Body of pancreas (tissue), 4 donors: ENCODE measurements around the gene APOB. TPM values are rescaled to one million over a fixed set of nuclear protein-coding genes. Genes with fewer than 3 reads are reported as not detected.

ENCODE experiments used
- ATAC-seq: fragments of 150-250 bp; one replicate; pipeline ENCODE4 v1.9.1; 2016
- DNase-seq, 4 donors: peaks; one replicate each; pipeline ENCODE4 v3.0.0-alpha.2; 2019
- H3K27ac ChIP-seq, 4 donors: fragments of 200-600 bp; sonication (generic); 1 replicate in 3 of 4; 2 replicates in 1 of 4; pipeline versions ENCODE4 v1.5.1 to v1.6.1; 2016 to 2019; ENCODE audit warnings: mild to moderate bottlenecking in 1 of 4, mixed read lengths in 1 of 4, moderate library complexity in 1 of 4
- H3K27me3 ChIP-seq, 2 donors: fragments of 200-600 bp; sonication (generic); one replicate each; pipeline ENCODE4 v1.6.0; 2016; ENCODE audit warnings: mild to moderate bottlenecking in 1 of 2
- H3K36me3 ChIP-seq, 2 donors: fragments of 200-600 bp; sonication (generic); replicated peaks in 1 of 2; 2 replicates each; pipeline ENCODE4 v1.5.1; 2016; ENCODE audit warnings: low read depth in 2 of 2; ENCODE audit not compliant: insufficient read depth in 1 of 2
- H3K4me1 ChIP-seq: fragments of 200-600 bp; sonication (generic); one replicate; pipeline ENCODE4 v1.6.0; 2016
- H3K4me3 ChIP-seq, 2 donors: fragments of 200-600 bp; sonication (generic); 1 replicate in 1 of 2; 2 replicates in 1 of 2; pipeline ENCODE4 v1.5.1; 2016 to 2019
- H3K9me3 ChIP-seq, 3 donors: fragments of 200-600 bp; sonication (generic); 1 replicate in 2 of 3; 2 replicates in 1 of 3; pipeline ENCODE4 v1.5.1; 2016
- CTCF ChIP-seq, 7 experiments: fragments of 450-650 bp in 4 of 7; fragments of 200-600 bp in 3 of 7; sonication (generic) in 3 of 7; IDR thresholded peaks; one replicate each; pipeline ENCODE4 v1.5.1; 2016 to 2019; ENCODE audit warnings: antibody characterized with exemption in 7 of 7
- POLR2A ChIP-seq, 3 donors: fragments of 450-650 bp; IDR thresholded peaks; one replicate each; pipeline ENCODE4 v1.6.1; 2016; ENCODE audit warnings: antibody characterized with exemption in 3 of 3, mild to moderate bottlenecking in 2 of 3
- WGBS, 2 donors: methylation state at CpG; one replicate each; pipeline ENCODE4 v1.1.5; 2017; 5-methylcytosine and 5-hydroxymethylcytosine counted together
- intact Hi-C: fragments of 100-400 bp; cut with DNase I; formaldehyde crosslinking; loops from one replicate; pipeline ENCODE4 v1.15.1; 2023
- total RNA-seq, 2 donors: library from RNA; depleted of rRNA; stranded (reverse); fragments of >200 nt; gene quantifications; one replicate each; pipeline ENCODE4 v1.1.0, GENCODE V29; 2016

APOB gene
- total RNA-seq, 2 donors from 2014 or later, result 0.66 to 0.78 TPM

- peaks cover 0 to 12% of the 10 kb centered on the region in 2 donors for H3K27me3 ChIP-seq
- 20 to 22% methylated on average over 5 of the region's 5 CpGs for WGBS, 2 donors
- no peak for TF ChIP-seq POLR2A (IDR thresholded peaks at IDR 0.05)
- TF ChIP-seq CTCF (IDR thresholded peaks at IDR 0.05), result no peak
Measured at GRCh38 chr2:21042708-21042957, 1.2 kb downstream of the APOB start.

DNA sequence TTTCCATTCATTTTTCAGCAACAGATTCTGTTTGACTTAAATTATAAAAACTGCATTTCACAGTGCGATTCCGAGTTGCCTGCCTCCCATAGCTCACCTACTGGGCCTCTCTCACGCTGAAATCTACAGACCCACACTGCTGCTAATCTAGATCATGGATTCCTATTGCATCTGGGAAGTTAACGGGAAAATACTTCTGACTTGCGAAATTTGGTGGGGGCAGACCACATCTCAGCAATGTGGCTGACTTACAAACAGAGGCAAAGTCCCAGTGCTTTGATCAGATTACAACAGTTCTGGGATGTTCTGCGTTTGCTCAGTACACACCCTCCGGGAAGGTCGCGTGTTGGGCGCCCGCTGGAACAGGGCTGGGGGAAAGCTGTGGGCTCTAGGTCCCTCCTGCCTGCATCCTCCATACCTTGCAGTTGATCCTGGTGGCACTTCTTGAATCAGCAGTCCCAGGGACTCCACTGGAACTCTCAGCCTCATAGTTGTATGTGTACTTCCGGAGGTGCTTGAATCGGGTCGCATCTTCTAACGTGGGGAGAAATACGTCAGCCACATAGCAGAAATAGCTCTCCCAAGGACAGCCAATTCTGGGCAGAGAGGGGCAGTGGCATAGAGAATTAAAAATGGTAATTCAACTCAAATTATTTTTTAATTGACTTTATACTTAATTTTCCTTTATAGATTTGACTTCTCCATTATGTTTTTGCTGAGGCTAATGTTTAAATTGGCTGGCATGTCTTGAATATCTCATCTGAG is 1.7 kb downstream of the APOB start:
- intact Hi-C loops, result loop anchor here (5.0 kb wide), 1 partner anchor 275 kb away; no protein-coding TSS in a partner anchor
- H3K36me3 ChIP-seq, result no peaks in the 10 kb centered on the region
- WGBS, 2 donors, result 44 to 47% methylated on average over 13 to 16 of the region's 16 CpGs
- no peak for ATAC-seq
- H3K27me3 ChIP-seq, result peaks cover 0 to 12% of the 10 kb centered on the region in 2 donors
- TF ChIP-seq POLR2A (IDR thresholded peaks at IDR 0.05), result no peak
- no peak for TF ChIP-seq CTCF (IDR thresholded peaks at IDR 0.05)
- H3K9me3 ChIP-seq, result no peaks in the 10 kb centered on the region
- no peak overlapping the region for H3K27ac ChIP-seq
- peaks cover 20% of the 10 kb centered on the region for H3K4me1 ChIP-seq
- no peak for DNase-seq
- H3K4me3 ChIP-seq, result no peak overlapping the region

More at GRCh38 chr2:21042708-21042957, 1.2 kb downstream of the APOB start:
- no peaks in the 10 kb centered on the region for H3K9me3 ChIP-seq
- no peak overlapping the region for H3K4me3 ChIP-seq
- intact Hi-C loops, result loop anchor here (5.0 kb wide), 1 partner anchor 275 kb away; no protein-coding TSS in a partner anchor
- DNase-seq (no peak), ATAC-seq (no peak)
- no peaks in the 10 kb centered on the region for H3K36me3 ChIP-seq
- H3K4me1 ChIP-seq, result peaks cover 20% of the 10 kb centered on the region
- H3K27ac ChIP-seq, result no peak overlapping the region

GRCh38 chr2:21041462-21041861 is 2.4 kb downstream of the APOB start:
- H3K4me3 ChIP-seq, result no peak overlapping the region
- TF ChIP-seq CTCF (IDR thresholded peaks at IDR 0.05) (no peak), POLR2A (IDR thresholded peaks at IDR 0.05) (no peak)
- DNase-seq (no peak), ATAC-seq (no peak)
- H3K4me1 ChIP-seq, result peaks cover 16% of the 10 kb centered on the region
- H3K27ac ChIP-seq, result no peak overlapping the region
- no peaks in the 10 kb centered on the region for H3K36me3 ChIP-seq
- H3K9me3 ChIP-seq, result no peaks in the 10 kb centered on the region
- H3K27me3 ChIP-seq, result peaks cover 0 to 12% of the 10 kb centered on the region in 2 donors
- WGBS, 2 donors, result 47 to 51% methylated on average over 4 of the region's 4 CpGs
- intact Hi-C loops, result loop anchor here (5.0 kb wide), 1 partner anchor 276 kb away; no protein-coding TSS in a partner anchor

DNA sequence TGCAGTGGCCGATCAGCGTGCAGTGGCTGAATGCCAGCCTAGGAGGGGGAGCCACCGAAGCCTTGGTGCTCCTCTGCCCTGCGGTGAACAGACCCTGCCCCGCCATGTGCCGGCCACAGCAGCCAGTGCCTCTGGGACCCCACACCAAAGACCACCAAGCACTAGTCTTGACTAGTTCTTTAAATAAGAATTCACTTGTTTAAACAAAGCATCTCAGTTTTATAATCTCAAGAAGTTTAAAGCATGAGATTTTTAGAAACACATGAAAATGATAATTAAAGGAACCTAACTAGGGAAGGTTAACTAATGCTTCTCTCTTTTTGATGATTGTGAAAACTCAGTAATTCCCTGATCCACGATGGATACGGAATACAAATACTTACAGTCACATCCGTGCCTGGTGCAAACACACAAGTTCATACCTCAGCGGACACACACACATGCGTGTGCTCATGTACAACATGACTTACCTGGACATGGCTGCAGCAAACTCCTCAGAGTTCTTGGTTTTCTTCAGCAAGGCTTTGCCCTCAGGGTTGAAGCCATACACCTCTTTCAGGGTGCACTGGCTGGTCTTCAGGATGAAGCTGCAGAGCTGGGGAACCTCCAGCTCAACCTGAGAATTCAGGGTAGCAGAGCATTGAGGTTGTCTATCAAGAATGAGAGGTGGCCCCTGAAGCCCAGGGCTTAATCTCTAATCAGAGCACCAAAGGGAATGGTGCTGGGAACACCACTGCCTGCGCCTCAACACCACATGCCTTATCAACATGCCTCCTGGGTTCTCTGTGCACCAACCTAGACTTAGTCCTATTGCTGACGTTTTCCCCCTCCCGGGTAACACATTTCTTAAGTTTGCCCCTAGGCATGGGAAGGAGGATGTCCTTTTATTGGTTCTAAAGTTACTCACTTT is 3.1 kb downstream of the APOB start:
- no peak overlapping the region for H3K27ac ChIP-seq
- intact Hi-C loops, result loop anchor here (5.0 kb wide), 1 partner anchor 277 kb away; no protein-coding TSS in a partner anchor
- ATAC-seq (no peak), DNase-seq (no peak)
- 58 to 59% methylated on average over 14 of the region's 14 CpGs for WGBS, 2 donors
- H3K36me3 ChIP-seq, result no peaks in the 10 kb centered on the region
- peaks cover 16% of the 10 kb centered on the region for H3K4me1 ChIP-seq
- no peak overlapping the region for H3K4me3 ChIP-seq
- TF ChIP-seq POLR2A (IDR thresholded peaks at IDR 0.05) (no peak), CTCF (IDR thresholded peaks at IDR 0.05) (no peak)
- H3K27me3 ChIP-seq, result peaks cover 0 to 12% of the 10 kb centered on the region in 2 donors
- H3K9me3 ChIP-seq, result no peaks in the 10 kb centered on the region
